HCEC 1CT (cell line): ENCODE results near the gene ATF5.
"Not testable (repeated sequence)": the region's sequence is repeated elsewhere in the genome, so short reads cannot be mapped to it uniquely, and the experiment has no call there.

Source experiments
- DNase-seq: peaks from one replicate; pipeline ENCODE4 v3.0.0-alpha.2; 2017

The ATF5 gene

GRCh38 chr19:49923055-49924003 is 5.7 kb upstream of the ATF5 start:
- DNase-seq: no peak

GRCh38 chr19:49924004-49924880 is 4.8 kb upstream of the ATF5 start:
- no peak for DNase-seq

GRCh38 chr19:49924881-49925210 is 4.2 kb upstream of the ATF5 start:
- not testable (repeated sequence) for DNase-seq

GRCh38 chr19:49925486-49925885 is 3.5 kb upstream of the ATF5 start:
- no peak for DNase-seq

GRCh38 chr19:49926515-49926914 is 2.5 kb upstream of the ATF5 start:
- no peak for DNase-seq

GRCh38 chr19:49927526-49928264 is 1.3 kb upstream of the ATF5 start:
- no peak for DNase-seq

- DNase-seq: peak; percentile 96
These were observed 842 bp downstream of the ATF5 start for GRCh38 chr19:49929611-49930482.

- DNase-seq: no peak
These were observed 1.5 kb downstream of the ATF5 start for GRCh38 chr19:49930483-49931011.

- DNase-seq: no peak
These were observed 2.5 kb downstream of the ATF5 start for GRCh38 chr19:49931293-49932040.

- DNase-seq: no peak
These were observed 3.0 kb downstream of the ATF5 start for GRCh38 chr19:49932041-49932451.

GRCh38 chr19:49932731-49933131 is 3.7 kb downstream of the ATF5 start:
- DNase-seq: no peak

GRCh38 chr19:49933643-49934042 is 4.6 kb downstream of the ATF5 start:
- DNase-seq: no peak

- no peak for DNase-seq
These were observed 7.5 kb downstream of the ATF5 start for GRCh38 chr19:49936549-49936948.

GRCh38 chr19:49937750-49938381 is 8.9 kb downstream of the ATF5 start:
- DNase-seq: peak; percentile 43

GRCh38 chr19:49938662-49939061 is 9.7 kb downstream of the ATF5 start:
- DNase-seq: no peak

GRCh38 chr19:49939721-49940481 is 10.9 kb downstream of the ATF5 start:
- DNase-seq: no peak

GRCh38 chr19:49940482-49940791 is 11.4 kb downstream of the ATF5 start:
- no peak for DNase-seq

- DNase-seq: not testable (repeated sequence)
These were observed 15.6 kb downstream of the ATF5 start for GRCh38 chr19:49944567-49944966.

- DNase-seq: no peak
These were observed 17.4 kb downstream of the ATF5 start for GRCh38 chr19:49946415-49946814.
